HPDE6-E6E7 (cell line): ENCODE measurements around the gene DDX54.

Experiments used
- DNase-seq: peaks from one replicate; pipeline ENCODE4 v3.0.0; 2011; ENCODE audit warnings: missing footprints; ENCODE audit errors: extremely low spot score

DDX54 gene, protein sequence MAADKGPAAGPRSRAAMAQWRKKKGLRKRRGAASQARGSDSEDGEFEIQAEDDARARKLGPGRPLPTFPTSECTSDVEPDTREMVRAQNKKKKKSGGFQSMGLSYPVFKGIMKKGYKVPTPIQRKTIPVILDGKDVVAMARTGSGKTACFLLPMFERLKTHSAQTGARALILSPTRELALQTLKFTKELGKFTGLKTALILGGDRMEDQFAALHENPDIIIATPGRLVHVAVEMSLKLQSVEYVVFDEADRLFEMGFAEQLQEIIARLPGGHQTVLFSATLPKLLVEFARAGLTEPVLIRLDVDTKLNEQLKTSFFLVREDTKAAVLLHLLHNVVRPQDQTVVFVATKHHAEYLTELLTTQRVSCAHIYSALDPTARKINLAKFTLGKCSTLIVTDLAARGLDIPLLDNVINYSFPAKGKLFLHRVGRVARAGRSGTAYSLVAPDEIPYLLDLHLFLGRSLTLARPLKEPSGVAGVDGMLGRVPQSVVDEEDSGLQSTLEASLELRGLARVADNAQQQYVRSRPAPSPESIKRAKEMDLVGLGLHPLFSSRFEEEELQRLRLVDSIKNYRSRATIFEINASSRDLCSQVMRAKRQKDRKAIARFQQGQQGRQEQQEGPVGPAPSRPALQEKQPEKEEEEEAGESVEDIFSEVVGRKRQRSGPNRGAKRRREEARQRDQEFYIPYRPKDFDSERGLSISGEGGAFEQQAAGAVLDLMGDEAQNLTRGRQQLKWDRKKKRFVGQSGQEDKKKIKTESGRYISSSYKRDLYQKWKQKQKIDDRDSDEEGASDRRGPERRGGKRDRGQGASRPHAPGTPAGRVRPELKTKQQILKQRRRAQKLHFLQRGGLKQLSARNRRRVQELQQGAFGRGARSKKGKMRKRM

DNA sequence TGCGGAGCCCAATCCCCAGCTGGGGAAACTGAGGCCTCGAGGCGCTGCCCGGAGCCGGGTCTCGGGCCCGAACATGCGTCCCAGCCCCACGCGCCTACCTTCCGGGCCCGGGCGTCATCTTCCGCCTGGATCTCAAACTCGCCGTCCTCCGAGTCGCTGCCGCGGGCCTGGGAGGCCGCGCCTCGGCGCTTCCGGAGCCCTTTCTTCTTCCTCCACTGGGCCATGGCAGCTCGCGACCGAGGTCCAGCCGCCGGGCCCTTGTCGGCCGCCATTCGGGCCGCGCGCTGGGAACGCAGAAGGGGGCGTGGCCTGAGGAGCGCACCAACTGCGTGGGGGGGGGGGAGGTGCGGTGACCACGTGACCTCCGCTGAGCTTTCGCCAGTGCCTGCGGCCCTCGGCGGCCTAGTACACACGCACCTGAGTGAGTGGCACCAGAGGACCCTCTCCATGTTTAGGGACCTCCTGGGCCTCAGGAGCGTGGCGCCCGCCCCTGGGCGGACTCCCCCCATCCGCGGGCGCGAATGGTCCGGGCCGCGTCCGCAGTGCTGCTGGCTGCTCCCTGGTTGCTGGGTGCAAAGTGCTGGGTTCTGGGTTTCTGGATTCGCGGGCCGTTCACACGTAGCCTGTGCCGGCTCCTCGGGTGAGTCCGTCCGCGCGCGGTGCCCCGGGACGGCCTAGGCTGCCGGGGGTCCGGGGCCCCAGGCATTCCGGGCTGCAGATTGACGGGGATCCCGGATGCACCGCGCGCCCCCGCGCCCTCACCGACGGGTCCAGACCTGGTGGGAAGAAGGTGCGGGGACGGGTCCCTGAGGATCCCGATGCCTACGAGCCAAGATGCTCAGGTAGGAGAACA lies at the start of gene DDX54, which contains the start of gene RITA1:
DDX54 (minus strand) TSS at position 299 of the 853 bp plus-strand sequence; CDS start at position 272, 27 bp downstream.
RITA1 (plus strand) TSS at position 542 of the 853 bp plus-strand sequence. CDS start 1,026 bp downstream, outside the sequence.
- peak; percentile 63 for DNase-seq

DNA sequence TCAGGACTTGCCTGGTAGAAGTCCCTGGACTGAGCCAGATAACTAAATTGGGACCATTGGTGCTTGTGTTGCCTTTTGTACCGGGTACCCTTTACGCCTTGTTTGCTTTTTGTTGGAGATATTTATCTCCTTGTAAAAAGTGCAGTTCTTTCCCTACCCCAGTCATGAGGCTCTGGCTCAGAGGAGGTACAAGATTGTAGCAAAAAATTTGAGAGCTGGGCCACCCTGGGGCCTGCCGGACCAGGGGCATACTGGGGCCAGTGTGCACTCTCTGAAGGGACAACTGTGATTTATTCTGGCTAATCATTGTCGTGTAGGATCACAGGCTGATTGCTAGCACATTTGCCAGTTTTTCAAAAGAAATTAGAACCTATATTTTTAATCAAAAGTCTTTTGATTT lies 49.2 kb upstream of the DDX54 start:
- no peak for DNase-seq

DNA sequence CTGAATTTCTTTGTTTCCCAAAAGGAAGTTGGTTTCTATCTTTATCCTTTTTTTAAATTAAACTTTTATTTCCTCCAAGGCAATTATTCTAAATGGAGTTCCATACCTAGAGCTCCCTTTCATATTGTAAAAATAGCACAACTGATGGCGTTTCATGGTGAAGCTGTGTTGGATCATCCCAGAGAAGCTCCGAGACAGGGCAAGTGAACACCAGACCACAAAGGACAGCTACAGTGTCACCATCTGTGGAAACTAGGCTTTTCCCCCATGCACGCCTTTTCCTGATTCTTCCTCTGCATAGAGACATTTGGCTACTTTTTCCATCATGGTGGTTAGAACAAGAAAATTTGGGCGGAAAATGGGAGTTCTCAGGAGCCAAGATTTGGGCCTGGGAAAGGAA lies 48.7 kb upstream of the DDX54 start:
- no peak for DNase-seq

GRCh38 chr12:113232840-113233585 lies 47.7 kb upstream of the DDX54 start:
- no peak for DNase-seq

DNA sequence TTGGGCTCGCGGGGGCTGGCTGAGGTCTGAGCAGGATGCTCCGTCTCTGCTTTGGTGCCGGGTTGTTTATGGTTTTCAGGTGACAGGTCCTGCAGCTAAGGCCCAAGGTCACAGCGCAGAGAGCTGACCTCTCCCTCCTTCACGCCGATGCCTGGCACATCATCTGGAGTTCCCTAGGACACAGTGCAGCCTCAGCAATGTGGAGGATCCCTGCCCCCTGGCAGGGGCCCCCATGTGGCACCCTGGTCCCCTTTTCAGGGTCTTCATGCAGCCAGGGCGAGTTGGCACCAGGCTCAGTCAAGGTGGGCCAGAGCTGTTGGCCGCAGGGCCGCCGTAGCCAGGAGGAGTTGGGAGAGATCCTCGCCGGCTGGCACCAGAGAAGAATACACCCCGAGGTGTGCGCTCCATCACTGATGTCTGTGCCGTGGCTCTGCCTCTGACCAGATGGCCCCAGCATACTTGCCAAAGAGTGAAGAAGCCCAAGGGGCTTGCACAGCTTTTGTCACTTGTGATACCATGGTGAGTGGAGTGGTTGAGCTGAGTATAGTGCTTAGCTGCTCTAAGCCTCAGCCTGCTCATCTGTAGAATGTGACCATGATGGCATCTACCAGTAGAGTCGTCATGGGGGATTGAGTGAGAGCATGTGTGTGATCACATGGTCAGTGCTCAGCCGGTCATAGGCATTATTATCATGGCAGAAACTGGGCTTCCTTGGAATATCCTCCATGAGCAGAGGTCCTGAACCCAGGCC lies 47.0 kb upstream of the DDX54 start:
- DNase-seq: no peak

DNA sequence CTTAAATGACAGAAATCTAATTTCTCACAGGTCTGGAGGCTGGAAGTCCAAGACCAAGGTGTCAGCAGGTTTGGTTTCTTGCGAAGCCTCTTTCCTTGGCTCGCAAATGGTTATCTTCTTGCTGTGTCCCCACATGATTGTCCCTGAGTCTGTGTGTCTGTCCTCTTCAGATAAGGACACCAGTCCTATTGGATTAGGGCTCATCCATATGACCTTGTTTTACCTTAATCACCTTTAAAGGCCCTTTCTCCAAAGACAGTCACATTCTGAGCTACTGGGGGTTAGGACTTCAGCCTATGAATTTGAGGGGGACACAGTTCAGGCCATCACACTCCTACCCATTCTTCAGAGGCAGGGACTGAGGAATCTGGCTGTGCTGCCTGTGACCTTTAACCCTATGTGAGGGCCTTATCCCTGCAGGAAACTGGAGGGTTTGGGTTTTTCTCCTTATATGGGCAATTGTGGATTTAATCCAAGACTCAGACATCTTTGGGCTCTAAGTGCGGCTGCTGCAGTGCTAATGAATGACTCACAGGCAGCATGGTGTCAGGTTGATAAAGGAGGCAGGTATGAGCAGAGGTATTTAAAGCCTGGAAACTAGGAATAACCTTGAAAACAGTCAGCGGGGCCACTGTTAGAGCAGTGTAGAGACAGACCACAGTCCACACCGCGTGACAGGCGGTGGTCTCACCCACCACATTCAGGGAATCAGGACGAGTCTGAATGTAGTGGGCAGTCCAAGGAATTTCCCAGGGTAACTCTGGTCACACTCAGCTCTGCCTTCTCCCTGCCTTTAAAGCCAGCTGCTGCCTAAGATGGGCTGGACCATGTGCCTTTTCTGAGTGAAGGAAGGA lies 46.2 kb upstream of the DDX54 start:
- DNase-seq: peak; percentile 86

DNA sequence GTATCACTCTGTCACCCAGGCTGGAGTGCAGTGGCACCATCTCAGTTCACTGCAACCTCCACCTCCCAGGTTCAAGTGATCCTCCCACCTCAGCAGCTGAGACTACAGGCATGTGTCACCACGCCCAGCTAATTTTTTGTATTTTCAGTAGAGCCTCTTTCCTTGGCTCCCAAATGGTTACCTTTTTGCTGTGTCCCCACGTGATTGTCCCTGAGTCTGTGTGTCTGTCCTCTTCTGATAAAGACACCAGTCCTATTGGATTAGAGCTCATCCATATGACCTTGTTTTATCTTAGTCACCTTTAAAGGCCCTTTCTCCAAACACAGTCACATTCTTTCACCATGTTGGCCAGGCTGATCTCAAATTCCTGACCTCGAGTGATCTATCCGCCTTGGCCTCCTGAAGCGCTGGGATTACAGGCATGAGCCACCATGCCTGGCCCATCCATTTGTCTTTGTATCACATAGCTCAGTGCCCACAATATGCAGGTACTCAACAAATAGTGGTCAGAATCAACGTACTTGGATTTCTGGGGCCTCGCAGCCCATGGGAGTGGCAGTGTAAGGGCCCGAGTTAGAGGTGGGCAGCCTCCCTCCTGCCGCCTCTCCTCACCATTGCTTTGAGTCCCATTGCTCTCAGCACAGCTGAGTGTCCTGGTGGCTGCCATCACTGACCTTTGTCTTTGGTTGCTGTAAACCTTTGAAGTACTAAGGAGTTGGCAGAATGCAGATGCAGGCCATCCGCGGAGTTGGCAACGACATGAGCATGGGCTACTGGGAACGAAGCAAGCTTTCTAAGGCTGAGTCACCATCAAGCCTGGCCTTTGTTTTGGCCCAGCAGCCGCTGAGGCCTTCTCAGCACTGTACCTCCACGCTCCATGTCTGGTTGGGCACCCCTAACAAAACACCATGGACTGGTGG lies 45.3 kb upstream of the DDX54 start:
- DNase-seq: no peak

DNA sequence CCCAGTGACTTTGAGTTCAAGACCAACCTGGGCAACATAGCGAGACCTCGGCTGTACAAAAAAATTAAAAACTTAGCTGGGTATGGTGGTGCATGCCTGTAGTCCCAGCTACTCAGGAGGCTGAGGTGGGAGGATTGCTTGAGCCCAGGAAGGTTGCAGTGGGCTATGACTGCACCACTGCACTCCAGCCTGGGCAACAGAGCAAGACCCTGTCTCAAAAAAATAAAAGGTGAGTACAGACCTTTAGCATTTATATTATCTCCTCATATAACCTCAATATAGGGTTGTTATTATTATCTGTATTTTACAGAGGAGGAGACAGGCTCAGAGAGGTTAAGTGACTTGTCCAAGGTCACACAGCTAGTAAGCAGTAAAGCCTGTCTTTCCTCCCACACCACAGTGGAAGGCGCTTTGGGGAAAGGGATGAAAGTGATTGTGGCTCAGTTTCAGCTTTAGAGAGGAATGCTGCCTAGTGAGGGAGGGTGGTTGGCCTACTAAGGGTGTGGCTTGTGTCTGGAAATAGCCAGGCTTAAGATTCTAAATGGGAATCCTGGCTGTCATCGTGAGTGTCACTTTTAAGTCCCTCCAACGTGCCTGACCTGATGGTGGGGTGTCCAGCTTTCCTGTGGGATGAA lies 43.2 kb upstream of the DDX54 start:
- DNase-seq: no peak

GRCh38 chr12:113227686-113228391 lies 42.6 kb upstream of the DDX54 start:
- no peak for DNase-seq

GRCh38 chr12:113226696-113227568 lies 41.7 kb upstream of the DDX54 start:
- no peak for DNase-seq

DNA sequence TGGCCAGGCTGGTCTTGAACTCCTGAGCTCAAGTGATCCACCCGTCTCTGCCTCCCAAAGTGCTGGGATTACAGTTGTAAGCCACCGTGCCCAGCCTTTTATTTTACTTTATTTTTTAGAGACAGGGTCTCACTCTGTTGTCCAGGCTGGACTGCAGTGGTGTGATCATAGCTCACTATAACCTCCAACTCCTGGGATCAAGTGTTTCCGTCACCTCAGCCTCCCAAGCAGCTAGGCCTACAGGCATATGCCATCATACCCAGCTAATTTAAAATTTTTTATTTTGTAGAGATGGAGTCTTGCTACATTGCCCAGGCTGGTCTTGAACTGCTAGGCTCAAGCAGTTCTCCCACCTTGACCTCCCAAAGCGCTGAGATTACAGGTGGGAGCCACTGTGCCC lies 39.7 kb upstream of the DDX54 start:
- no peak for DNase-seq

DNA sequence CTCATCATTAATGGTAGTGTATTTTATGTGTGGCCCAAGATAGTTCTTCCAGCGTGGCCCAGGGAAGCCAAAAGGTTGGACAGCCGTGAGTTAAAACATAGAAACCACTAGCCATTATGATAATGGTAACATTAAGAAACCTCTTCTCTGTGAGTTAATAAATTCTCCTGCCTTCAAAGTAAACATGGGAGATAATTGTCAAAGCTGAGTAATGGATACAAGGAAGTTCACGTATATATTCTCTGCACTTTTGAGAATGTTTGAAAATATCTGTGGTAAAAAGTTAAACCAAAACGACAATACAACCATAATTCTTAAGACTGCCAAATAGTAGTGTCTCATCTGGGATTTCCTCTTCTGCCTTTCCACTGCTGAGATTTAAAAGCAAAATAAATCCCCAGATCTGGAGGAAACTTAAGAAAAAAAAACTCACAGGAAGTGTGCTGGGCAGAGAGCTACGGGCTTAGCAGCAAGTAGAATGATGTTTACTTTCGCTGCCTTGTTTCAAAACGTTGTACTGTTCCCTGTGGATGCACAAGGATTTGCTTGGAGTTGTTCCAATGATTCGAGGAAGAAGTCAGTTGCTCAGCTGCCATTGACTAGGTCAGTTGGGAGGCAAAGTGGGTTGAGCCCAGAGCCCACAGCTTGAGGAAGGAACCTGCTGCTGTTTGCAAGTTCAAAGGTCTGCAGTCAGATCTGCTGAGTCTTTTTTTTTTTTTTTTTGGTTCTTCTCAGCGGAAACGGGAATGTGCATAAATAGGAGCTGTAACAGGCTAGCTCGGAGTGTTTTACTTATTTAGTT lies 37.7 kb upstream of the DDX54 start:
- no peak for DNase-seq

- DNase-seq: no peak
Observed at GRCh38 chr12:113221997-113222729, 36.9 kb upstream of the DDX54 start.

GRCh38 chr12:113221181-113221996 lies 36.1 kb upstream of the DDX54 start, which contains the start of gene TPCN1:
TPCN1 (plus strand) TSS chr12:113221464; CDS start chr12:113226853, 5,389 bp downstream.
- peak; percentile 95 for DNase-seq
